Caco-2 (cell line): ENCODE data around the gene TLN1. TPM values are rescaled to one million over a fixed set of nuclear protein-coding genes. Genes with fewer than 3 reads are reported as not detected.

ENCODE experiments used
- BruUV-seq: library from RNA; stranded (reverse); fragments of 400-500 nt; replicated peaks from 2 replicates; lab custom pipeline; 2021; lab: Mats Ljungman, UMichigan
- CTCF ChIA-PET: fragments of 300-600 bp; sonication (Branson Sonifier 250); formaldehyde crosslinking; loops from one replicate; lab custom pipeline; 2022; ENCODE audit warnings: antibody characterized with exemption; lab: Charles Lee
- POLR2A ChIA-PET: fragments of 300-600 bp; sonication (Branson Sonifier 250); formaldehyde crosslinking; loops from one replicate; lab custom pipeline; 2022; ENCODE audit warnings: antibody characterized with exemption; lab: Charles Lee
- DNase-seq, 2 experiments: peaks; one replicate each; pipeline versions ENCODE4 v3.0.0 to v3.0.0-alpha.2; 2020 to 2022
- H3K27me3 ChIP-seq: replicated peaks from 2 replicates; pipeline ENCODE4 v1.6.0; 2011; ENCODE audit warnings: low read length; ENCODE audit not compliant: control insufficient read depth, insufficient read depth
- H3K36me3 ChIP-seq: 2 replicates; pipeline ENCODE4 v1.5.1; 2011; ENCODE audit warnings: low read length; ENCODE audit not compliant: control insufficient read depth, insufficient read depth
- H3K4me1 ChIP-seq: fragments of 250-450 bp; sonication (Bioruptor Pico); 2 replicates; pipeline ENCODE4 v1.5.1; 2020; ENCODE audit warnings: mild to moderate bottlenecking
- H3K4me3 ChIP-seq: 2 replicates; pipeline ENCODE4 v1.5.1; 2011; ENCODE audit warnings: low read depth, mild to moderate bottlenecking, control low read depth, low read length
- H3K9me3 ChIP-seq: fragments of 250-450 bp; sonication (Bioruptor Pico); 2 replicates; pipeline ENCODE4 v1.5.1; 2020; ENCODE audit warnings: mild to moderate bottlenecking, moderate library complexity
- H3K27ac Mint-ChIP-seq: one replicate; pipeline ENCODE4 v1.8.0; 2022; ENCODE audit warnings: mixed read lengths; ENCODE audit not compliant: unreplicated experiment
- H3K27me3 Mint-ChIP-seq: one replicate; pipeline ENCODE4 v1.8.0; 2022; ENCODE audit warnings: mixed read lengths; ENCODE audit not compliant: insufficient read depth, unreplicated experiment
- H3K36me3 Mint-ChIP-seq: one replicate; pipeline ENCODE4 v1.8.0; 2022; ENCODE audit warnings: mild to moderate bottlenecking, mixed read lengths; ENCODE audit not compliant: insufficient read depth, unreplicated experiment
- H3K4me1 Mint-ChIP-seq: one replicate; pipeline ENCODE4 v1.8.0; 2022; ENCODE audit warnings: low read depth, mixed read lengths; ENCODE audit not compliant: unreplicated experiment
- H3K4me3 Mint-ChIP-seq: one replicate; pipeline ENCODE4 v1.8.0; 2022; ENCODE audit warnings: mild to moderate bottlenecking, moderate library complexity, mixed read lengths; ENCODE audit not compliant: unreplicated experiment
- H3K9me3 Mint-ChIP-seq: one replicate; pipeline ENCODE4 v1.8.0; 2022; ENCODE audit warnings: mixed read lengths; ENCODE audit not compliant: unreplicated experiment
- CTCF ChIP-seq, 2 experiments: fragments of 200-600 bp in 1 of 2; IDR thresholded peaks; 1 replicate in 1 of 2; 2 replicates in 1 of 2; pipeline versions ENCODE4 v1.5.1 to v1.8.0; 2011 to 2022; ENCODE audit warnings: antibody characterized with exemption in 1 of 2, control low read depth in 1 of 2, inconsistent platforms in 1 of 2, low read depth in 1 of 2, low read length in 1 of 2, mild to moderate bottlenecking in 1 of 2, moderate library complexity in 1 of 2; ENCODE audit not compliant: insufficient read depth in 1 of 2, severe bottlenecking in 1 of 2, unreplicated experiment in 1 of 2
- intact Hi-C: fragments of 100-400 bp; cut with micrococcal nuclease; formaldehyde crosslinking; loops from one replicate; pipeline ENCODE4 v1.10.0; 2022; ENCODE audit not compliant: unreplicated experiment
- total RNA-seq: library from RNA; stranded (reverse); gene quantifications from 2 replicates; pipeline ENCODE4 v1.2.3, GENCODE V29; 2022

Gene TLN1
- total RNA-seq, 1 experiment from 2014 or later = 147 TPM

- H3K27me3 Mint-ChIP-seq = no peaks in the 10 kb centered on the region
- intact Hi-C loops = loop anchor here (1.0 to 10.0 kb wide), 8 partner anchors 17 to 617 kb away; partner anchors contain the start of genes ATOSB, GBA2, RGP1 and TESK1
- TSS peak; percentile 46 for BruUV-seq
- peaks cover 46% of the 10 kb centered on the region for H3K4me1 ChIP-seq
- H3K27ac Mint-ChIP-seq = no peak overlapping the region
- H3K27me3 ChIP-seq = no peaks in the 10 kb centered on the region
- no peak for DNase-seq
- no peaks in the 10 kb centered on the region for H3K9me3 ChIP-seq
- ChIA-PET CTCF (interaction anchor here (0.6 to 2.8 kb wide), 10 partner anchors 17 to 223 kb away, joined by 3 to 19 read pairs (median 6); partner anchors contain the start of genes ARHGEF39, CCDC107, GBA2 and RGP1), POLR2A (interaction anchor here (0.6 to 3.1 kb wide), 14 partner anchors 9 to 231 kb away, joined by 3 to 41 read pairs (median 6); partner anchors contain the start of genes ARHGEF39, CA9, CCDC107 and GBA2)
- no peak for TF ChIP-seq CTCF (IDR thresholded peaks at IDR 0.05; ENCODE audit: insufficient read depth in 1 of 2, low read depth in 1 of 2, low read length in 1 of 2, severe bottlenecking in 1 of 2, unreplicated experiment in 1 of 2)
- peaks cover 1% of the 10 kb centered on the region for H3K36me3 ChIP-seq
- H3K36me3 Mint-ChIP-seq = peaks cover 48% of the 10 kb centered on the region
- H3K4me3 Mint-ChIP-seq = no peak overlapping the region
- H3K4me3 ChIP-seq = peak overlapping the region; percentile 83
- H3K9me3 Mint-ChIP-seq = no peaks in the 10 kb centered on the region
- no peaks in the 10 kb centered on the region for H3K4me1 Mint-ChIP-seq
Observed at GRCh38 chr9:35731415-35732184, 395 bp downstream of the TLN1 start.

GRCh38 chr9:35730486-35730854, 1.5 kb downstream of the TLN1 start:
- H3K36me3 Mint-ChIP-seq = peaks cover 44% of the 10 kb centered on the region
- intact Hi-C loops = loop anchor here (10.0 kb wide), 2 partner anchors 246 to 616 kb away; partner anchors contain the start of gene ATOSB
- peaks cover 57% of the 10 kb centered on the region for H3K4me1 ChIP-seq

More at GRCh38 chr9:35730486-35730854, 1.5 kb downstream of the TLN1 start:
- Mint-ChIP-seq H3K9me3 (no peaks in the 10 kb centered on the region), H3K27ac (no peak overlapping the region), H3K4me3 (no peak overlapping the region), H3K4me1 (no peaks in the 10 kb centered on the region), H3K27me3 (no peaks in the 10 kb centered on the region)
- no peak for DNase-seq
- peaks cover 1% of the 10 kb centered on the region for H3K36me3 ChIP-seq
- peak overlapping the region; percentile 83 for H3K4me3 ChIP-seq
- H3K27me3 ChIP-seq = no peaks in the 10 kb centered on the region
- POLR2A ChIA-PET = interaction anchor here (3.1 kb wide), 1 partner anchor 73 kb away, joined by 31 read pairs; the partner anchor contains the start of genes CCDC107 and RMRP
- CTCF ChIA-PET = no interaction called here
- H3K9me3 ChIP-seq = no peaks in the 10 kb centered on the region
- BruUV-seq = no TSS peak
- no peak for TF ChIP-seq CTCF (IDR thresholded peaks at IDR 0.05; ENCODE audit: insufficient read depth in 1 of 2, low read depth in 1 of 2, low read length in 1 of 2, severe bottlenecking in 1 of 2, unreplicated experiment in 1 of 2)
